CD4-positive, alpha-beta T cell treated with Interleukin-6 at 100 ng/mL for 8 hours (primary cell): ENCODE results near the gene DDX60.

Experiments used
- DNase-seq: peaks from one replicate; pipeline ENCODE4 v3.0.0-alpha.2; 2020; ENCODE audit warnings: mixed read lengths, low spot score

The DDX60 gene

DNA sequence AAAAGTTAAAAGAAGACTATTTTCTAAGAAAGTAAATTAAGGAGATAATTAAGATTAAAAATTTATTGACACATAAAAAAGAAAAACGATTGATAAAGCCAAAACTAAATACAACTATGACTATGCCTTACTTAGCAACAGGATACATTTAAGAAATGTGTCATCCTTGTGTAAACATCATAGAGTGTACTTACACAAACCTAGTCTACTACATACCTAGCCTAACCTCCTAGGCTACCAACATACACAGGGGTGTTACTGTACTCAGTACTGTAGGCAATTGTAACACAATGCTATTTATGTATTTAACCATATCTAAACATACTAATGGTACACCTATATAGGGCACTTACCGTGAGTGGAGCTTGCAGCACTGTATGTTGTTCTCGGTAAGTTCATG lies 117.9 kb downstream of the DDX60 start:
- DNase-seq, result no peak

GRCh38 chr4:168199260-168199957 lies 119.1 kb downstream of the DDX60 start:
- no peak for DNase-seq

GRCh38 chr4:168197926-168198325 lies 120.6 kb downstream of the DDX60 start:
- no peak for DNase-seq

- no peak for DNase-seq
Observed at GRCh38 chr4:168188754-168189153, 129.8 kb downstream of the DDX60 start.

GRCh38 chr4:168183717-168184571 lies 134.6 kb downstream of the DDX60 start:
- no peak for DNase-seq

DNA sequence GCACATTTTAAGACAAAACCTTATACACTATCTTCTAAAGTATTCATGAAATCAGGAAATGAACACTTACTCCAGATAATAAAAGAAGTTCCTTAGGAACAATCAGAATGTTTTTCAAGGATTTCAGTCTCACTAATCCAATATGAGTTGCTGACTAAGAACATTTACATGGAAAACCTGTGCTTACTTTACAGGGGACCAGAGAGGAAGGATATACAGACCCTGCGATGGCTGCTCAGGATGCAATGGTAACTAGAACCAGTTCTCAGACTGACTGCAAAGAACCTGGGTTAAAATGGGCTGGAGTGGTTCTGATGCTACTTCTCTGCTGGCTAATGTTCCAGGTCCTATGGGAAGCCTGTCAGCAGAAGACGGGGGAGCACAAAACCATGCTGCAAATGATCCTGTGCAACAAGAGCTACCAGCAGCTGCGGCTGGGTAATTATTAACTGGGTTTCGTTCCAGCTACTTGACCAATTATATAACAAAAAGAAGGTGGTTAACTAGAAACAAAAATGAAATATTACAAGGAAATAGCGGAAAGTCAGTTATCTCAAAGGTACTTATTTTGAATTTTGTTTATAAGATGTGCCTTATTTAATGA lies 140.9 kb downstream of the DDX60 start:
- no peak for DNase-seq

DNA sequence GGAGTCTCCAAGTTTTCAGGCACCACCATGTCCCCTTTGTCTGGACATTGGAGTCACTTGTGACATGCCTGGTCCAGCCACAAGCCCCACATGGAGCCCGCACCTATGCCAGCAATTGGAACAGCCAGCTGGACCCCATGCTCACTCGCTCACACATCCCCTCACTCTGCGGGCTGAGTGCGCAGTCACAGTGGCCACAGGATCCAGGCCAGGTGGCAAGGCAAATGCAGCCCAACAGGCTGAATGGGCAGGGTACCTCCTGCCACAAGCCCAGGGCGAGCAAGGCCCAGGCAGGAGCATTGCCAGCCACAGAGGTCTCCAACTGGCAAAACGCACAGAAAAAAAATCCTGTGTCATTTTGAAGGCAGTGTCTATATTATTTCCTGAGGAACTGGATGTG lies 144.2 kb downstream of the DDX60 start:
- no peak for DNase-seq

- DNase-seq, result no peak
Observed at GRCh38 chr4:168167714-168168284, 150.8 kb downstream of the DDX60 start.
